Activated naive CD4-positive, alpha-beta T cell treated with anti-CD3 and anti-CD28 coated beads, Interleukin-2, amount 50 U/mL, for 16 hours (primary cell): ENCODE results near the gene PAQR6.
"Not testable (repeated sequence)": the region's sequence is repeated elsewhere in the genome, so short reads cannot be mapped to it uniquely, and the experiment has no call there.

Experiments
- DNase-seq: peaks from one replicate; pipeline ENCODE4 v3.0.0-alpha.2; 2020

Gene PAQR6

GRCh38 chr1:156229809-156230472 lies 17.9 kb downstream of the PAQR6 start:
- DNase-seq: no peak

- DNase-seq: no peak
These were observed 19.4 kb downstream of the PAQR6 start for GRCh38 chr1:156228501-156228900.

GRCh38 chr1:156226782-156227181 lies 21.1 kb downstream of the PAQR6 start:
- DNase-seq: no peak

GRCh38 chr1:156226116-156226538 lies 21.7 kb downstream of the PAQR6 start:
- no peak for DNase-seq

GRCh38 chr1:156225677-156226014 lies 22.2 kb downstream of the PAQR6 start:
- no peak for DNase-seq

- no peak for DNase-seq
These were observed 25.7 kb downstream of the PAQR6 start for GRCh38 chr1:156221986-156222692.

- DNase-seq: no peak
These were observed 27.6 kb downstream of the PAQR6 start for GRCh38 chr1:156220226-156220625.

- DNase-seq: peak; percentile 46
These were observed 30.0 kb downstream of the PAQR6 start for GRCh38 chr1:156217871-156218270.

- DNase-seq: not testable (repeated sequence)
These were observed 31.3 kb downstream of the PAQR6 start for GRCh38 chr1:156216361-156217086.

- peak; percentile 19 for DNase-seq
These were observed 33.7 kb downstream of the PAQR6 start for GRCh38 chr1:156214024-156214748.

- DNase-seq: no peak
These were observed 34.3 kb downstream of the PAQR6 start for GRCh38 chr1:156213644-156213966.

GRCh38 chr1:156212833-156213643 lies 34.8 kb downstream of the PAQR6 start, which contains the start of gene PMF1:
Gene PMF1, plus strand, starts transcription at chr1:156213007. Its CDS starts 9 bp downstream, at chr1:156213016.
- DNase-seq: peak; percentile 96

GRCh38 chr1:156212130-156212529 lies 35.7 kb downstream of the PAQR6 start:
- no peak for DNase-seq

- DNase-seq: no peak
These were observed 36.6 kb downstream of the PAQR6 start for GRCh38 chr1:156211243-156211642.

- DNase-seq: no peak
These were observed 43.2 kb downstream of the PAQR6 start for GRCh38 chr1:156204686-156205085.

- no peak for DNase-seq
These were observed 44.5 kb downstream of the PAQR6 start for GRCh38 chr1:156203331-156203730.

- DNase-seq: no peak
These were observed 47.8 kb downstream of the PAQR6 start for GRCh38 chr1:156200044-156200443.

- no peak for DNase-seq
These were observed 49.0 kb downstream of the PAQR6 start for GRCh38 chr1:156198831-156199349.

GRCh38 chr1:156196445-156196844 lies 51.4 kb downstream of the PAQR6 start:
- no peak for DNase-seq

- no peak for DNase-seq
These were observed 52.0 kb downstream of the PAQR6 start for GRCh38 chr1:156195853-156196252.

GRCh38 chr1:156194300-156194652 lies 53.6 kb downstream of the PAQR6 start:
- DNase-seq: no peak
